ENCODE results near the gene CLSTN1.

DNA sequence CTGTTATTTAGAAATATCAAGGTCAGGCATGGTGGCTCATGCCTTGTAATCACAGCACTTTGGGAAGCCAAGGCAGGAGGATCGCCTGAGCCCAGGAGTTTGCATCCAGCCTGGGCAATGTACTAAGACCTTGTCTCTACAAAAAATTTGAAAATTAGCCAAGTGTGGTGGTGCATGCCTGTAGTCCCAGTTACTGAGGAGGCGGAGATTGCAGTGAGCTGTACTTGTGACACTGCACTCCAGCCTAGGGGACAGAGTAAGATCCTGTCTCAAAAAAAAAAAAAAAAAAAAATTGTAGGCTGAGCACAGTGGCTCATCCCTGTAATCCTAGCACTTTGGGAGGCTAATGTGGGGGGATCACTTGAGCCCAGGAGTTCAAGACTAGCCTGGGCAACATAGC, 127.0 kb downstream of the CLSTN1 start:
- TF ChIP-seq, protein P1, sequence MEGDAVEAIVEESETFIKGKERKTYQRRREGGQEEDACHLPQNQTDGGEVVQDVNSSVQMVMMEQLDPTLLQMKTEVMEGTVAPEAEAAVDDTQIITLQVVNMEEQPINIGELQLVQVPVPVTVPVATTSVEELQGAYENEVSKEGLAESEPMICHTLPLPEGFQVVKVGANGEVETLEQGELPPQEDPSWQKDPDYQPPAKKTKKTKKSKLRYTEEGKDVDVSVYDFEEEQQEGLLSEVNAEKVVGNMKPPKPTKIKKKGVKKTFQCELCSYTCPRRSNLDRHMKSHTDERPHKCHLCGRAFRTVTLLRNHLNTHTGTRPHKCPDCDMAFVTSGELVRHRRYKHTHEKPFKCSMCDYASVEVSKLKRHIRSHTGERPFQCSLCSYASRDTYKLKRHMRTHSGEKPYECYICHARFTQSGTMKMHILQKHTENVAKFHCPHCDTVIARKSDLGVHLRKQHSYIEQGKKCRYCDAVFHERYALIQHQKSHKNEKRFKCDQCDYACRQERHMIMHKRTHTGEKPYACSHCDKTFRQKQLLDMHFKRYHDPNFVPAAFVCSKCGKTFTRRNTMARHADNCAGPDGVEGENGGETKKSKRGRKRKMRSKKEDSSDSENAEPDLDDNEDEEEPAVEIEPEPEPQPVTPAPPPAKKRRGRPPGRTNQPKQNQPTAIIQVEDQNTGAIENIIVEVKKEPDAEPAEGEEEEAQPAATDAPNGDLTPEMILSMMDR (IDR thresholded peaks at IDR 0.05; ENCODE audit: insufficient read depth, low read length, poor library complexity, severe bottlenecking), result no peak
- no peak for TF ChIP-seq EZH2phosphoT487 (conservative IDR thresholded peaks at IDR 0.05; ENCODE audit: low read length)
